SK-N-MC (cell line): Measurements from ENCODE around the gene RCSD1.

Experiments
- EZH2 ChIP-seq: fragments of 200-600 bp; sonication (generic); IDR thresholded peaks from one replicate; pipeline ENCODE4 v1.6.1; 2017; ENCODE audit warnings: antibody characterized with exemption
- POLR2AphosphoS5 ChIP-seq: IDR thresholded peaks from 2 replicates; pipeline ENCODE4 v1.6.1; 2012; ENCODE audit warnings: mild to moderate bottlenecking, low read depth, low read length, borderline replicate concordance

- TF ChIP-seq POLR2AphosphoS5 (no peak), EZH2 (no peak)
Measured at GRCh38 chr1:167722152-167722869, 92.3 kb downstream of the RCSD1 start.
